Stomach (tissue), 4 donors: ENCODE measurements around the gene CNTN5.

Experiments used
- POLR2AphosphoS5 ChIP-seq, 3 donors: sonication (generic); formaldehyde crosslinking; IDR thresholded peaks; one replicate each; pipeline ENCODE4 v1.6.1; 2016; ENCODE audit warnings: antibody characterized with exemption in 3 of 3
- TF ChIP-seq, protein P1 (sequence below), 7 experiments: fragments of 450-650 bp in 4 of 7; fragments of 200-600 bp in 3 of 7; sonication (generic) in 3 of 7; IDR thresholded peaks; one replicate each; pipeline ENCODE4 v1.5.1; 2016 to 2019; ENCODE audit warnings: antibody characterized with exemption in 7 of 7, control low read depth in 2 of 7, mild to moderate bottlenecking in 1 of 7

- TF ChIP-seq, protein P1, sequence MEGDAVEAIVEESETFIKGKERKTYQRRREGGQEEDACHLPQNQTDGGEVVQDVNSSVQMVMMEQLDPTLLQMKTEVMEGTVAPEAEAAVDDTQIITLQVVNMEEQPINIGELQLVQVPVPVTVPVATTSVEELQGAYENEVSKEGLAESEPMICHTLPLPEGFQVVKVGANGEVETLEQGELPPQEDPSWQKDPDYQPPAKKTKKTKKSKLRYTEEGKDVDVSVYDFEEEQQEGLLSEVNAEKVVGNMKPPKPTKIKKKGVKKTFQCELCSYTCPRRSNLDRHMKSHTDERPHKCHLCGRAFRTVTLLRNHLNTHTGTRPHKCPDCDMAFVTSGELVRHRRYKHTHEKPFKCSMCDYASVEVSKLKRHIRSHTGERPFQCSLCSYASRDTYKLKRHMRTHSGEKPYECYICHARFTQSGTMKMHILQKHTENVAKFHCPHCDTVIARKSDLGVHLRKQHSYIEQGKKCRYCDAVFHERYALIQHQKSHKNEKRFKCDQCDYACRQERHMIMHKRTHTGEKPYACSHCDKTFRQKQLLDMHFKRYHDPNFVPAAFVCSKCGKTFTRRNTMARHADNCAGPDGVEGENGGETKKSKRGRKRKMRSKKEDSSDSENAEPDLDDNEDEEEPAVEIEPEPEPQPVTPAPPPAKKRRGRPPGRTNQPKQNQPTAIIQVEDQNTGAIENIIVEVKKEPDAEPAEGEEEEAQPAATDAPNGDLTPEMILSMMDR (IDR thresholded peaks at IDR 0.05): no peak
- TF ChIP-seq POLR2AphosphoS5 (IDR thresholded peaks at IDR 0.05): no peak
Measured at GRCh38 chr11:99638073-99638553, 617.4 kb downstream of the CNTN5 start.
